ENCODE data around the gene C2orf76.
"Not testable (repeated sequence)": the region's sequence is repeated elsewhere in the genome, so short reads cannot be mapped to it uniquely, and the experiment has no call there.

Gene C2orf76

DNA sequence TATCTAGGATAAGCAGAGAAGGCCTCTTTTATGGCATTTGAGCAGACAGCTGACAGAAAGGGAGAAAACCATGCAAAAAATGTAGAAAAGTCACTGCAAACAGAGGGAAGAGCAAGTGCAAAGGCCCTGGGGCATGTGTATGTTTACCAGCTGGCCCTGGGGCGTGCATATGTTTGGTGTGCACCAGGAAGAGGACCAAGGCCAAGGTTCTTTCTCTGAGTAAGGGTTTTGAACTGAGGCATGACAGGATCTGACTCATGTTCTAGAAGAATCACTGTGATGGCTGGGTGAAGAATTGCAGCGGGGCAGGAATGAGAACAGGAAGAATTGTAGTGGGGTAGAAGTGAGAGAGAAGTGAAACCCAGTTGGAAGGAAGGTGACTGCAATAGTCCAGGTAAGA lies 73.4 kb downstream of the C2orf76 start:
- no peak for DNase-seq

- no peak for DNase-seq
Observed at GRCh38 chr2:119292226-119292625, 74.4 kb downstream of the C2orf76 start.

GRCh38 chr2:119291588-119292167 lies 75.0 kb downstream of the C2orf76 start:
- no peak for DNase-seq

GRCh38 chr2:119290859-119291587 lies 75.6 kb downstream of the C2orf76 start:
- DNase-seq: peak; percentile 16

DNA sequence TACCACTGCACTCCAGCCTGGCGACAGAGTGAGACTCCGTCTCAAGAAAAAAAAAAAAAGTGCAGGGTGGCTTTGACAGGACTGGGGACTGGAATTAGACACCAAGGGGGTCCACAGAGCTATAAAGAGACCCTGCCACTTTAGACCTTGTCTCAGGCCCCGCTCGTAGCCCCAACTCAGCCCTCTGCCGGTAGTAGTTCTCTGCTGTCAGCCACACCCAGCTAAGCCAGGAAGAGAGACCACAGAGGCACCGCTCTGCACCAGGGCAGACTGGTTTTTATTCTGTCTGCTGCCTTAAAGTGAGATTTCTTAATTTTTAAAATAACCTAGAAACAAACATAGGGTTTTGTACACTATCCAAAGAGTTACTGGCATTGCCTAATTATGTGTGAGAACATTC lies 77.0 kb downstream of the C2orf76 start:
- DNase-seq: no peak

GRCh38 chr2:119289093-119289492 lies 77.5 kb downstream of the C2orf76 start:
- DNase-seq: no peak

DNA sequence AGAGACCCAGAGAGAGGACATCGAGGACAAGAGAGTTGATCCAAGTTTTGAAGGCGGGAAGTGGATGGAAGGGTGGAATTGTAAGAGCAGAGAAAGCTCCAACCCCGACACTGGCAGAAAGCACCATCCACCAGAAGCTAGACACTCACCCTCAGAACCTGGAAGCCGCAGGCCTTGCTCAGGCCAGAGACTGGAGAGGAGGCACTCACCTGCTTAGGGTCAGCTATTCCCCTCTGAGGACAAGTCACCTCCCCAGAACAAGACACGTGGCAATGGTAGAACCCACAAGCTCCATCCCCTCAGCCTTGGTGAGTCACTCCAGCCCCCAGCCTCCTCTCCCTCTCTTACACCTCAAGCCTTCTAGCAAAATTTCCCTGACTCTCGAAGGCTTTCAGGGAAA lies 78.1 kb downstream of the C2orf76 start:
- no peak for DNase-seq

GRCh38 chr2:119286661-119287060 lies 80.0 kb downstream of the C2orf76 start:
- no peak for DNase-seq

- peak; percentile 64 for DNase-seq
Observed at GRCh38 chr2:119283873-119284331, 82.7 kb downstream of the C2orf76 start.

- peak; percentile 84 for DNase-seq
Observed at GRCh38 chr2:119282996-119283511, 83.6 kb downstream of the C2orf76 start.

GRCh38 chr2:119282146-119282995 lies 84.3 kb downstream of the C2orf76 start:
- no peak for DNase-seq

- no peak for DNase-seq
Observed at GRCh38 chr2:119280680-119281079, 86.0 kb downstream of the C2orf76 start.

DNA sequence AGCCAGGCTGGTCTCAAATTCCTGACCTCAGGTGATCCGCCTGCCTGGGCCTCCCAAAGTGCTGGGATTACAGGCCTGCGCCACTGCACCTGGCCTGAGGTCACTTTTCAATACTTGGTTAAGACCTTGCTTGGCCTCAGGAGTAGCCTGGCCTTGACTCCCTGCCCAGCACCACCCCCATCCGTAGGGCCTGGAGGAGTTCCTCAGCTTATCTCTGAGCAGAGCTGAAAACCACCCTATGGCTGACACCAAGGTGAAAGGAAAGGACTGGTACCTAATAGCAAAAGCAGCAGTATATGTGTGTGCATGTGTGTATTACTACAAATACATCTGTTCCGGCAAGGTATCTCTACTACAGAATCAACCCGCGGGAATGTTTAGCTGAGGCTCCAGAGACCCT lies 87.0 kb downstream of the C2orf76 start:
- no peak for DNase-seq

DNA sequence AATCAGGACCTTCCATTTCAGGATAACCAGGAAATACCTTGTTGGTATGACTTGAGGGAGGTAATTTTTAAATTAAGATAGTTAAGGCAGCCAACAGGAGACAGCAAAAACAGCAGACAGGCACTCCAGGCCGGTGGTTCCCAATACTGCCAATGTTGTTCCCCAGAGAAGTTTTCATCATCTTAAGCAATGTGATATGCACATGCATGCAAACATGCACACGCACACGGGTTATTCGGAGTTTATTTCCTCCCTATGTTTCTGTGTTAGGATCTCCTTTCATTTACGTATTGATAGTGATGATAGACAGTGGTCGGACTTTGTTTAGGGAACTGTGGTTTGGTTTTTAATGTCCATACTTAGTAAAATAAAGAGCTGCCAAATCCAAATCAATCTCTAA lies 87.7 kb downstream of the C2orf76 start:
- no peak for DNase-seq

DNA sequence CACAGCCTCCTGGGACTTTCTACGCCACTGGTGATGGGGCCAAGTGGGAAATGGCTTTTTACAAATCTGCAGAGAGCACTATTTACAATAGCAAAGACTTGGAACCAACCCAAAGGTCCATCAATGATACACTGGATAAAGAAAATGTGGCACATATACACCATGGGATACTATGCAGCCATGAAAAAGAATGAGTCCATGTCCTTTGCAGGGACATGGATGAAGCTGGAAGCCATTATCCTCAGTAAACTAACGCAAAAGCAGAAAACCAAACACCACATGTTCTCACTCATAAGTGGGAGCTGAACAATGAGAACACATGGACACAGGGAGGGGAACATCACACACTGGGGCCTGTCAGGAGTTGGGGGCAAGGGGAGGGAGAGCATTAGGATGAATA lies 88.2 kb downstream of the C2orf76 start:
- not testable (repeated sequence) for DNase-seq

GRCh38 chr2:119276864-119277263 lies 89.8 kb downstream of the C2orf76 start:
- DNase-seq: no peak

DNA sequence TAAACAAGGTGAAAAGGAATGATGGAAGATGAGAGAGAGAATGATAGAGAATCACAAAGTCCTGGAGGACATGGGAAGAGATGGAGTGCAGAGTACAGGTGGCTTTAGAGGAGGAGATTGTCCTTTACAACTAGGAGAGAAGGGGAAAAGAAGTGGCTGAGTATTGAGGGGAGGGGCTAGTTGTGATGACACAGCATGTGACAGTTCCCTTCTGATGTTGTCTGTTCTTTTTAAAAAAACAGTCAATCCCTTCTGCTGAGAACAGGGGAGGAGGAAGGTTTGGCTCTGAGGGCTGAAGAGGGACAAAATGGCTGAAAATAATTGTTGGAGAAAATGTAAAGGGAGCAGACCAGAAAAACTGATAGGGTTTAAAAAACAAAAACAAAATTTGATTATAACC lies 99.0 kb downstream of the C2orf76 start:
- no peak for DNase-seq

DNA sequence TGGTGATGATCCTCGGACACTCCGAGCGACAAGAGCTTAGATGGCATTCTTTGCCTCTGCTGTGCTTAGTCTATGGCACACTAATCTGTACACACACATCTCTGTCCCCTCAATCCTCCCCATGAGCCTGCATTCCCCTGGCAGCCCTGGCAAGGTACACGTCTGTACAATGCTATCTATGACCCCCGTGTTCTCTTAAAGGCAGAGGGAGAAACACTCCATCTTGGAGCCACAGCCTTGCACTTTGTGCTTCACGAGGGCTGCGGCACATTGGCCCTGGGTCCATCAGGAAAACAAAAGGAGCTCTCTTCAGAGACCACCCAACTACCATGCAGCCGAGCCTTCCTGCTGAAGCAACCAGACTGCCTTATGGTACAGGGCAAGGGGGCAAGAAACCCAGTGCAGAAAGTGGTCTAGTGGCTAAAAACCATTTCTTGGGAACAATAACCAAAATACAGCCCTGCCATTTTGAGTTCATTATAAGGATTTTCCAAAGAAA lies 100.5 kb downstream of the C2orf76 start:
- DNase-seq: no peak

- DNase-seq: no peak
Observed at GRCh38 chr2:119265693-119266066, 101.0 kb downstream of the C2orf76 start.

- DNase-seq: no peak
Observed at GRCh38 chr2:119264781-119265692, 101.6 kb downstream of the C2orf76 start.

GRCh38 chr2:119263656-119264055 lies 103.0 kb downstream of the C2orf76 start:
- peak; percentile 50 for DNase-seq

- no peak for DNase-seq
Observed at GRCh38 chr2:119263025-119263424, 103.6 kb downstream of the C2orf76 start.

Measured in midbrain (tissue), 1 donor.